ENCODE results near the gene GAST. TPM values are rescaled to one million over a fixed set of nuclear protein-coding genes. Genes with fewer than 3 reads are reported as not detected.

Gene GAST
- polyA plus RNA-seq, 2 of the 4 experiments (the other 2 are of a cell fraction) = not detected

DNA sequence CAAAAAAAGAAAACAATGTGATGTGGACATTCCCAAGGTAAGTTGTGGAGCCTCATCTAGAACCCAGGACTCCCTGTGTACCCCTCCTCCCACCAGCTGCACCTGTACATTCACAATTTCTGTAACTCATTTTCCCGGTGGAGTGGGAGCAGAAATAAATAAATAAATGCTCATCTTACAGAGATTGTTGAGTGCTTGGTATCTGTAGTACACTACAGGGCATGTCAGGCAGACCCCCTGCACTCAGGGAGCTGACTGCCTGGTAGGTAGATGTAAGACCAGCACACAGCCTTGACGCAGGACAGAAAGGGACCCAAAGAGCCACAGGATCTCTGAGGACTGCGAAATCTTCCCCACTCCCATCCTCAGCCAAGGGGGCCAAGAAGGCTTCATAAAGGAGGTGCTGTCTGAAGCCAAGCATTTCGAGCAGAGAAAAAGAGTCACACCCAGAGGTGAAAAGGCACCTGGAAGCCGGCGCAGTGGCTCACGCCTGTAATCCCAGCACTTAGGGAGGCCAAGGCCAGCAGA, 16.9 kb upstream of the GAST start (continued):
- TF ChIP-seq HEYL (CRISPR knock-in tag; IDR thresholded peaks at IDR 0.05) = no peak
- TF ChIP-seq CBX2 (IDR thresholded peaks at IDR 0.05; ENCODE audit: borderline replicate concordance, low read depth) = no peak
- TF ChIP-seq GATA3 (IDR thresholded peaks at IDR 0.05; ENCODE audit: borderline replicate concordance) = no peak
- no peak for TF ChIP-seq JUN (IDR thresholded peaks at IDR 0.05)
- no peak for TF ChIP-seq HOXB13 (CRISPR knock-in tag; IDR thresholded peaks at IDR 0.05; ENCODE audit: low read depth)
- TF ChIP-seq TP53 (CRISPR knock-in tag; IDR thresholded peaks at IDR 0.05) = 0 out of 2 replicates have a peak, but pooled peaks have one; percentile 67
- peak; percentile 82 for TF ChIP-seq FOSB (CRISPR knock-in tag; IDR thresholded peaks at IDR 0.05)
- TF ChIP-seq CBX8 (IDR thresholded peaks at IDR 0.05) = no peak
- TF ChIP-seq CHD2 (IDR thresholded peaks at IDR 0.05; ENCODE audit: low read length, partially characterized antibody) = no peak
- no peak for TF ChIP-seq HMGXB4 (CRISPR knock-in tag; IDR thresholded peaks at IDR 0.05; ENCODE audit: borderline replicate concordance)
- no peak for TF ChIP-seq BCL3 (IDR thresholded peaks at IDR 0.05)
- TF ChIP-seq POLR2AphosphoS2 (conservative IDR thresholded peaks at IDR 0.05; ENCODE audit: low read length) = peak; percentile 85
- TF ChIP-seq EHF (CRISPR knock-in tag; IDR thresholded peaks at IDR 0.05) = no peak
- TF ChIP-seq RARB (CRISPR knock-in tag; IDR thresholded peaks at IDR 0.05) = peak; percentile 68; the same call in 1 of the 2 replicates

- TF ChIP-seq POLR2A (IDR thresholded peaks at IDR 0.05; ENCODE audit: low read length) = no peak
- no peak for TF ChIP-seq RCOR1 (IDR thresholded peaks at IDR 0.05; ENCODE audit: low read depth, low read length)
- no peak for TF ChIP-seq SREBF2 (IDR thresholded peaks at IDR 0.05)
- no peak for TF ChIP-seq FOSL2 (IDR thresholded peaks at IDR 0.05)
- no peak for TF ChIP-seq FOSL2 (CRISPR knock-in tag; IDR thresholded peaks at IDR 0.05)
- no peak for TF ChIP-seq ZNF302 (CRISPR knock-in tag; IDR thresholded peaks at IDR 0.05)
- TF ChIP-seq HDAC2 (IDR thresholded peaks at IDR 0.05) = no peak
- no peak for TF ChIP-seq MAFK (IDR thresholded peaks at IDR 0.05; ENCODE audit: partially characterized antibody)
- TF ChIP-seq MAZ (IDR thresholded peaks at IDR 0.05; ENCODE audit: borderline replicate concordance, low read depth, low read length) = 0 out of 2 replicates have a peak, but pooled peaks have one; percentile 45
- TF ChIP-seq RAD21 (conservative IDR thresholded peaks at IDR 0.05 in 1 of 2, IDR thresholded peaks at IDR 0.05 in 1 of 2) = peak; percentile 53 to 54; a peak in 4 of 5 replicates
- TF ChIP-seq PHF8 (IDR thresholded peaks at IDR 0.05; ENCODE audit: borderline replicate concordance, low read depth) = no peak
- no peak for TF ChIP-seq CBX8 (IDR thresholded peaks at IDR 0.05)
- peak; percentile 59 for TF ChIP-seq SMC3 (IDR thresholded peaks at IDR 0.05)
- no peak for TF ChIP-seq BCL3 (IDR thresholded peaks at IDR 0.05)
- TF ChIP-seq, protein P1, sequence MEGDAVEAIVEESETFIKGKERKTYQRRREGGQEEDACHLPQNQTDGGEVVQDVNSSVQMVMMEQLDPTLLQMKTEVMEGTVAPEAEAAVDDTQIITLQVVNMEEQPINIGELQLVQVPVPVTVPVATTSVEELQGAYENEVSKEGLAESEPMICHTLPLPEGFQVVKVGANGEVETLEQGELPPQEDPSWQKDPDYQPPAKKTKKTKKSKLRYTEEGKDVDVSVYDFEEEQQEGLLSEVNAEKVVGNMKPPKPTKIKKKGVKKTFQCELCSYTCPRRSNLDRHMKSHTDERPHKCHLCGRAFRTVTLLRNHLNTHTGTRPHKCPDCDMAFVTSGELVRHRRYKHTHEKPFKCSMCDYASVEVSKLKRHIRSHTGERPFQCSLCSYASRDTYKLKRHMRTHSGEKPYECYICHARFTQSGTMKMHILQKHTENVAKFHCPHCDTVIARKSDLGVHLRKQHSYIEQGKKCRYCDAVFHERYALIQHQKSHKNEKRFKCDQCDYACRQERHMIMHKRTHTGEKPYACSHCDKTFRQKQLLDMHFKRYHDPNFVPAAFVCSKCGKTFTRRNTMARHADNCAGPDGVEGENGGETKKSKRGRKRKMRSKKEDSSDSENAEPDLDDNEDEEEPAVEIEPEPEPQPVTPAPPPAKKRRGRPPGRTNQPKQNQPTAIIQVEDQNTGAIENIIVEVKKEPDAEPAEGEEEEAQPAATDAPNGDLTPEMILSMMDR (IDR thresholded peaks at IDR 0.05) = peak; percentile 86
- TF ChIP-seq RNF2 (IDR thresholded peaks at IDR 0.05; ENCODE audit: borderline replicate concordance, low read depth) = no peak
- TF ChIP-seq TFCP2L1 (CRISPR knock-in tag; IDR thresholded peaks at IDR 0.05) = no peak
- peak; percentile 54; the same call in 1 of the 2 replicates for TF ChIP-seq FOSB (CRISPR knock-in tag; IDR thresholded peaks at IDR 0.05)
- TF ChIP-seq CHD2 (IDR thresholded peaks at IDR 0.05; ENCODE audit: low read length, partially characterized antibody) = no peak
- TF ChIP-seq ESRRA (IDR thresholded peaks at IDR 0.05; ENCODE audit: borderline replicate concordance, low read length) = no peak
- no peak for TF ChIP-seq EHMT2 (IDR thresholded peaks at IDR 0.05; ENCODE audit: low read depth)
- CTCF ChIA-PET = interaction anchor here (0.6 to 7.0 kb wide), 41 partner anchors 11 to 1389 kb away, joined by 3 to 210 read pairs (median 3); partner anchors contain the start of genes FKBP10, GAST, HAP1 and JUP
- peak; percentile 90 to 94 for DNase-seq (ENCODE audit: low read depth in 1 of 2, low spot score in 1 of 2)
- Histone ChIP-seq H3K9me3 (no peaks in the 10 kb centered on the region), H3K27ac (no peak overlapping the region), H3K4me1 (peaks cover 24% of the 10 kb centered on the region), H3K4me2 (no peak overlapping the region), H3K4me3 (no peak overlapping the region)
- WGBS (ENCODE audit: missing lambda C conversion rate) = 27% methylated on average over 11 of the region's 11 CpGs
- peak; percentile 46 for FAIRE-seq
- POLR2A ChIA-PET = interaction anchor here (0.7 to 1.5 kb wide), 7 partner anchors 9 to 264 kb away, joined by 3 to 6 read pairs (median 3); partner anchors contain the start of genes HAP1 and KLHL11
- ATAC-seq = peak; percentile 48 to 49
Measured at GRCh38 chr17:41695954-41696757, 16.0 kb upstream of the GAST start.

Measured in A549 (cell line).